ENCODE results near the gene NOSIP. TPM values are rescaled to one million over a fixed set of nuclear protein-coding genes. Genes with fewer than 3 reads are reported as not detected.

The NOSIP gene
- total RNA-seq, 4 donors from 2014 or later: 62.4 to 92.8 (median 78.9) TPM

- no peaks in the 10 kb centered on the region for H3K27me3 ChIP-seq
- peak overlapping the region; percentile 63 to 84 (median 75) for H3K4me3 ChIP-seq
- no peak for TF ChIP-seq POLR2A (IDR thresholded peaks at IDR 0.05)
- TF ChIP-seq CTCF (IDR thresholded peaks at IDR 0.05 in 4 of 5, conservative IDR thresholded peaks at IDR 0.05 in 1 of 5): peak; percentile 41 to 56 (median 43)
- no peaks in the 10 kb centered on the region for H3K36me3 ChIP-seq
- intact Hi-C loops (cut with DNase I; ENCODE audit: low total_unique reads): no loop called here
- in situ Hi-C loops (cut with MboI; ENCODE audit: low sequenced_read_pairs in 4 of 4): loop anchor here in 1 of 4 donors (25.0 kb wide), 1 partner anchor 147 kb away; the partner anchor contains the start of gene KASH5
- H3K27ac ChIP-seq: peak overlapping the region; percentile 60 to 70 (median 65)
- ATAC-seq (peak; percentile 93 to 96), DNase-seq (peak; percentile 61 to 68)
- no peaks in the 10 kb centered on the region for H3K9me3 ChIP-seq
- peaks cover 9 to 14% of the 10 kb centered on the region in 2 donors for H3K4me1 ChIP-seq
These were observed 46.5 kb downstream of the NOSIP start for GRCh38 chr19:49533551-49534488.

DNA sequence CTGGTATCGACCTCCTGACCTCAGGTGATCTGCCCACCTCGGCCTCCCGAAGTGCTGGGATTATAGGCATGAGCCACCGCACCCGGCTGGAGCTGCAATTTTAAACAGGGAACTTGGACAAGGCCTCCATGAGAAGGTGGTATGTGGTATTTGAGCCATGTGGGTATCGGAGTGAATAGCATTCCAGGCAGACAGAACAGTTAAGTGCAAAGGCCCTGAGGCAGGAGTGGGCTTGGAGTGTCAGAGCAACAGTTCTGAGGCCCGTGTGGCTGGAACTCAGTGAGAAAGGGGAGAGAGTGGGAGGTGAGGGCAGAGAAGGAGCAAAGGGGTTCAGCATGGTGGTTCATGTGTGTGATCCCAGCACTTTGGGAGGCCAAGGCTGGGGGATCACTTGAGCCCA lies 49.6 kb downstream of the NOSIP start:
- intact Hi-C loops (cut with DNase I; ENCODE audit: low total_unique reads) (no loop called here), in situ Hi-C loops (cut with MboI; ENCODE audit: low sequenced_read_pairs in 4 of 4) (loop anchor here in 1 of 4 donors (25.0 kb wide), 1 partner anchor 143 kb away; the partner anchor contains the start of gene KASH5)
- ATAC-seq: no peak
- Histone ChIP-seq H3K27ac (no peak overlapping the region), H3K9me3 (no peaks in the 10 kb centered on the region), H3K36me3 (no peaks in the 10 kb centered on the region), H3K4me3 (no peak overlapping the region), H3K4me1 (peaks cover 15 to 22% of the 10 kb centered on the region in 2 donors), H3K27me3 (no peaks in the 10 kb centered on the region)
- TF ChIP-seq CTCF (IDR thresholded peaks at IDR 0.05 in 4 of 5, conservative IDR thresholded peaks at IDR 0.05 in 1 of 5) (no peak), POLR2A (IDR thresholded peaks at IDR 0.05) (no peak)
- DNase-seq: no peak

GRCh38 chr19:49528211-49528771 lies 52.1 kb downstream of the NOSIP start:
- Histone ChIP-seq H3K4me3 (peak overlapping the region; percentile 45 to 61 (median 53)), H3K4me1 (peaks cover 10 to 12% of the 10 kb centered on the region in 2 donors), H3K27me3 (no peaks in the 10 kb centered on the region), H3K9me3 (no peaks in the 10 kb centered on the region), H3K36me3 (no peaks in the 10 kb centered on the region), H3K27ac (peak overlapping the region; percentile 51 to 75 (median 62))
- intact Hi-C loops (cut with DNase I; ENCODE audit: low total_unique reads) (no loop called here), in situ Hi-C loops (cut with MboI; ENCODE audit: low sequenced_read_pairs in 4 of 4) (loop anchor here in 1 of 4 donors (25.0 kb wide), 1 partner anchor 141 kb away; the partner anchor contains the start of gene KASH5)
- peak in 1 of 2 donors; percentile 24 for DNase-seq
- TF ChIP-seq CTCF (IDR thresholded peaks at IDR 0.05 in 4 of 5, conservative IDR thresholded peaks at IDR 0.05 in 1 of 5) (no peak), POLR2A (IDR thresholded peaks at IDR 0.05) (no peak)
- ATAC-seq: peak in 1 of 2 donors; percentile 23

DNA sequence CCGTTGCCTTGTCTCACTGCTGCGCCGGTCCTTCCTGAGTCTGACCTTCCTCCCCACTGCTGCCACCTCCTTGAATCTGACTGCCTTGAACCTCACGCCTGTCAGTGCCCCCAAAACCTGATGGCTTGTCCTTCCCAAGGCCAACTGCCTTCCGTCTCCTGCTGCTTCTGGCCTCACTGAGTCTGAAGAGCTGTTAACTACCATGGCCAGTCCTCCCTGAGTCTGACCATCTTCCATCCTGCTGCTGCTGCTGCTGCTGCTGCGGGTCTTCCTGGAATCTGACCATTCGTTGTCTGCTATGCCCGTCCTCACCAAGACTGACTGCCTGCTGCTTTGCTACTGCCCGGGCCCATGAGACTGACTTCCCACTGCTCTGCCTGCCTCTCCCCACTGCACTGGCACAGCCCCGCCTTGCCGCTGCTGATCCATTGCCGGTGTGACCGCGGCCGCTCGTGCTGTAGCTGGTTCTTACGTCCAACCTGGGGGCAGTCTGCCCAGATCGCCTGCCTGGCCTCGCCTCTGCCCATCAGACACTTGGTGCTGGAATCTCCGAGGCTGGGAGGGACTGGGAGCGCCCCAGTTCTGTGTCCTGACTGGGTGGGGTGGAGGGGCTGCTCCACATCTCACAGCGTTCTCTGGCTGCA lies 55.4 kb downstream of the NOSIP start:
- no peaks in the 10 kb centered on the region for H3K27me3 ChIP-seq
- H3K4me1 ChIP-seq: peaks cover 5 to 9% of the 10 kb centered on the region in 2 donors
- H3K27ac ChIP-seq: no peak overlapping the region
- TF ChIP-seq CTCF (IDR thresholded peaks at IDR 0.05 in 4 of 5, conservative IDR thresholded peaks at IDR 0.05 in 1 of 5): no peak
- no peak for TF ChIP-seq POLR2A (IDR thresholded peaks at IDR 0.05)
- in situ Hi-C loops (cut with MboI; ENCODE audit: low sequenced_read_pairs in 4 of 4): loop anchor here in 1 of 4 donors (25.0 kb wide), 1 partner anchor 138 kb away; the partner anchor contains the start of gene KASH5
- H3K9me3 ChIP-seq: no peaks in the 10 kb centered on the region
- no peaks in the 10 kb centered on the region for H3K36me3 ChIP-seq
- DNase-seq: no peak
- intact Hi-C loops (cut with DNase I; ENCODE audit: low total_unique reads): no loop called here
- H3K4me3 ChIP-seq: no peak overlapping the region
- ATAC-seq: no peak
